Ishikawa (cell line): ENCODE results near the gene ACTN1.

Source experiments
- CREB1 ChIP-seq: IDR thresholded peaks from 2 replicates; pipeline ENCODE4 v1.6.1; 2012; ENCODE audit warnings: low read depth
- YY1 ChIP-seq: IDR thresholded peaks from 2 replicates; pipeline ENCODE4 v1.6.1; 2012; ENCODE audit warnings: low read depth

DNA sequence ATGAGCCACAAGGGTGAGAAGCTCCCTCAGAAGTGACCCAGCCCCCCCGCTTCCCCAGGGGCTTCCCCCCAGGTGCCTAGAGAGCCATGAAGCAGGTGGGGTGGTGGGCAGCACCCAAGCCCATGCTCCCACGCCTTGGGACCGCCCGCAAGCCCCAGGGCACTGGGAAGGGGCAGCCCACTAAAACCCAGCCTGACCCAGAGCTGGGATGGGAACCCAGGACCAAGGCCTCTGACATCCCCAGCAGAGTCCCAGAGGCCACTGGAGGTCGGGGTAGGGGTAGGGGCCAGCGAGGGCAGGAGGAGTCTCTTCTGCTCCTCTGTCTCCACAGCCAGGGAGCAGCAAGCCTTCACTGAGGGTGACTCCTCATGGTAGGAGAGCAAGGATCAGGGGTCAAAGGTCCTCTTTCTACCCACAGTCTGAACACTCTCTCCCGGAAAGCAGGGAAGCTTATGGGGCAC, 99.8 kb downstream of the ACTN1 start:
- TF ChIP-seq YY1 (no peak), CREB1 (no peak)
